Non-pigmented ciliary epithelial cell (primary cell): ENCODE measurements around the gene ADSS1.

ENCODE experiments used
- DNase-seq: peaks from one replicate; pipeline ENCODE4 v3.0.0-alpha.2; 2010; ENCODE audit warnings: low read depth

Gene ADSS1

DNA sequence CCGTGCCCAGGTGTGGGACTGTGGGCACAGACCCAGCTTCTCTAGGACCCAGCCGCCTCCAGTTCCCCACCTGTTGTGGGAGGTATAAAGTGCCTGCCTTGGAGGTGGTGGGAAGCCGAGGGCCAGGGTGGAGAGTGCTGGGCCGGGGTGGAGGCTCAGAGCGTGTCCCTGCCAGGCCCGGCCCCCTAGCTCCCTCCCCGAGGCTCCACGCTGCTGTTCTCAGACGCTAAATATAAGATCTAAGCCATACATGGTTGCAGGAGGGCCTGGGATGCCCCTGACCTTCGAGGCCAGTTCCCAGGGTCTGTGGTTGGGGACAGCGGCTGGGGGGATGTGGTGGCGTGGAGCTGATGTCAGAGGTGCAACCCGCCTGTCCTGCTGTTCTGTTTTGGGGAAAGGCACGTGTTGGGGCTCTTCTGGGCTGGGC lies 23.8 kb upstream of the ADSS1 start:
- DNase-seq, result no peak

DNA sequence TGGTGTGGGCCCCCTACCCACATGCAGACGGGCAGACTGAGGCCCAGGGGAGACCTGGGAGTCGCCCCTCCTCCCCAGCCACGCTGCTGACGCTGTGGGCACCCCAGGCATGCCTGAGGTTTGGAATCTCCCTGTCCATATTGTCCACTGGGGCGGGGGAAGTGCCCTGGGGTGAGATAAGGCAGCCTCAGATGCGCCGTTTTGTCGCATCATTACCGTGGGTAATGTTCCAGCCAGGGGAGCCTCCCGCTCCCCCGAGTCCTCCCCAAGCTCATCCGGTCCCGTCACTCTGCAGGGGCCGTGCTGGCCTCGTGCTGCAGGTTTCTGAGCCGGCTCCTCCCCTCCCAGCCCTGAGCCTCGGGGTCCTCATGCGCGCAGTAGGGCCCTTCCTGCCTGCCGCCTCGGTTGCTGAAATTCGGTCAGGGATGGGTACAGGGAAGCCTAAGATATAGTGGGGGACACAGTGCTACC lies 23.2 kb upstream of the ADSS1 start:
- DNase-seq, result no peak

DNA sequence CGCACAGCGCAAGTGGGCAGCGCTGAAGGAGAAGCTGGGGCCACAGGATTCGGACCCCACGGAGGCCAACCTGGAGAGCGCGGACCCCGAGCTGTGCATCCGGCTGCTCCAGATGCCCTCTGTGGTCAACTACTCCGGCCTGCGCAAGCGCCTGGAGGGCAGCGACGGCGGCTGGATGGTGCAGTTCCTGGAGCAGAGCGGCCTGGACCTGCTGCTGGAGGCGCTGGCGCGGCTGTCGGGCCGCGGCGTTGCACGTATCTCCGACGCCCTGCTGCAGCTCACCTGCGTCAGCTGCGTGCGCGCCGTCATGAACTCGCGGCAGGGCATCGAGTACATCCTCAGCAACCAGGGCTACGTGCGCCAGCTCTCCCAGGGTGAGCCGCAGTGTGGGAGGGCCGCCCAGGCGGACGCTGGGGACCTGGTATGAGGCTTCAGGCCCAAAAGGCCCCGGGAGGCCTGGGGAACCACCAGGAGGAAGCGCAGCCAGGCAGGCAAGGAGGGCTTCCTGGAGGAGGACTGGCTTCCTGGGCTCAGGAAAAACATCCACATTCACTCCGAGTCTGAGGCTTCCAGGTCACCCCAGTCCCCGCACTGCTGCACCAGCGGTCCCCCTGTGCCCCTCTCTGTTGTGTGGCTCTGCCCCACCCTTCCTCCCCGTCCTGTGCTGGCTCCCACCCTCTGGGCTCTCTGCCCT lies 22.5 kb upstream of the ADSS1 start:
- no peak for DNase-seq

DNA sequence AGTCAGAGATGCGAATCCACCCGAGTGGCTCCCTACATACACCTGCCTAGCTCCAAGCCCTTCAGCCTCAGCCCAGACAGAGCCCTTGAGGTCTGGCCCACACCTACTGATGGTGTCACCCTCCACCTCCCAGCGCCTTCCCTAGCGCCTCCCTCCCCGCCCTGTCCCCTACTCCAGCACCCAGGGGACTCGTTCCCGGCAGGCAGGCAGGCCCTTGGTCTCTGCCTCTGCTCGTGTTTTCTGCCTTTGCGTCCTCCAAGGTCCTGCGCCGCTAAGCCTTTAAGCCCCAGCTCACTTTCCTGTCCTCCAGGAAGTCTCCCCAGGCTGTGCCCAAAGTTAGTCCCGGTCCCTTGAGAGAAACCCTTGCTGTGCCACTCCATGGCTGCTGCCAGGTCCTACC lies 21.9 kb upstream of the ADSS1 start:
- no peak for DNase-seq

DNA sequence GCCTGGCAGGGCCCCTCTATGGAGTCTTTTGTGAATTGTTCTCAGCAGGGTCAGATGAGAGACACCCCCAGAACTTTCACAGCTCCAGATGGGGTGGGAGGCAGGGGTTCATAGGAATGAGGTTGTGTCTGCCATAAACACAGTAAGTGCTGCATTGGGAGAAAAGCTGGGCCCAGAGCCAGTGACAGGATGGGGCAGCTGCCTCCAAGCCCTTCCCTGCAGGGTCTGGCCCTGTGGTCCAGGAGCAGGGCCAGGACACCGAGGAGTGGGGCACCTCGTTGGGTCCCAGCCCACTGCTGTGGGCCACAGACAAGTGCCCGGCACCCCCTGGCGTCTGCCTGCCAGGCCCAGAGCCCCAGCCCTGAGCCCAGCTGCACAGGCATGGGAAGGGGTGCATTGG lies 21.4 kb upstream of the ADSS1 start:
- no peak for DNase-seq

DNA sequence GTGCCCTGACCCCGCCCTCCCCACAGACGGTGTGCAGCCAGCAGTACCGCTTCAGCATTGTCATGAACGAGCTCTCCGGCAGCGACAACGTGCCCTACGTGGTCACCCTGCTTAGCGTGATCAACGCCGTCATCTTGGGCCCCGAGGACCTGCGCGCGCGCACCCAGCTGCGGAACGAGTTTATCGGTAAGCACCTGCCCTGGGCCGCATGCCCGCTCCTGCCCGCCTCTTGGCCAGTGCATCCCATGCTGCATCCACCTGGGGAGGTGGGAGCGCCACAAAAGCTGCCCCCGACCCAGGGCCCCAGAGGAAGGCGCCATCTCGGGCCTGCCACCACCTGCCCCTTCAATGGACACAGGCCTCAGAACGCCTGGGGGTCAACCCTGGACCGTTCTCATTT lies 20.8 kb upstream of the ADSS1 start:
- no peak for DNase-seq

DNA sequence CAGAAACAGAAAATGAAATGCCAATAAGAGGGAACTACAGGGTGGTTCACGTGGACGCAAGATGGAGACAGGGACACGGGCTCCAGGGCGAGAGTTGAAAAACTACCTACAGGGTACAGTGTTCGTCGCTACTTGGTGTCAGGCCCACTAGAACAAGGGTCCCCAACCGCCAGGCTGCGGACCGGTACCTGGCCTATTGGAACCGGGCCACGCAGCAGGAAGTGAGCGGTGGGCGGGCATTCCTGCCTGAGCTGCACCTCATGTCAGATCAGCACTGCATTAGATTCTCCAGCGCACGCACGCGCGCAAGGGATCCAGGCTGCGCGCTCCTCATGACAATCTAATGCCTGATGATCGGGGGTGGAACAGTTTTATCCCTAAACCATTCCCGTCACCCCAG lies 19.8 kb upstream of the ADSS1 start:
- DNase-seq, result no peak

DNA sequence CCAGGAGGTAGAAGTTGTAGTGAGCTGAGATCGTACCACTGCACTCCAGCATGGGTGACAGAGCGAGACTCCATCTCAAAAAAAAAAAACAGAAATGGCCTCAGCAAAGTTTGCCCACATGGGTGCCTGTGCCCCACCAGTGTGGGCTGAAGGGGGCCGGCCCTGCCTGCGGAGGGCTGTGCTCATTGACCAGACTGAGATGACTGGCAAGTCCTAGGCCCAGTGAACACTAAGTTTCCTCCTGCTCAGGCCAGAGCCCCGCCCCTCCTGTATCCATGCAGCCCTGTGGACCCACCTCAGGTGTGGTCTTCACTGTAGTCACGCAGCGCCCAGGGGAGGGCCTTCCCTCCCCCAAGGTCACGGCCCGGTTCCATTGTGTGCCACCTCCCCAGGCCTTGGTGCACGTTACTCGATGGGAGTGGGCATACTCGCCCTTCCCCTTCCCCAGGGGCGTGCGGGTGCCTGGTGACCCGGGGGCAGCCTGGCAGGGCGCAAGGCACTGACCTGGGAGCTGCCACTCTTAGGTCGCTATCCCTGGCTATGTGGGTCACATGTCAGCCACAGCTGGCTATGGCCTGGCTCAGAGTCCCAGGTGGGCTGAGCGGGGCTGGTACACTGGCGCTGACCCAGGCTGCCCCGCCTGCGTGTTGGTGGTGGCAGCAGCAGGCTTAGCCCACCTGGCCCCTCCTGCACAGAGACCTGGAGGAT lies 18.5 kb upstream of the ADSS1 start:
- no peak for DNase-seq

DNA sequence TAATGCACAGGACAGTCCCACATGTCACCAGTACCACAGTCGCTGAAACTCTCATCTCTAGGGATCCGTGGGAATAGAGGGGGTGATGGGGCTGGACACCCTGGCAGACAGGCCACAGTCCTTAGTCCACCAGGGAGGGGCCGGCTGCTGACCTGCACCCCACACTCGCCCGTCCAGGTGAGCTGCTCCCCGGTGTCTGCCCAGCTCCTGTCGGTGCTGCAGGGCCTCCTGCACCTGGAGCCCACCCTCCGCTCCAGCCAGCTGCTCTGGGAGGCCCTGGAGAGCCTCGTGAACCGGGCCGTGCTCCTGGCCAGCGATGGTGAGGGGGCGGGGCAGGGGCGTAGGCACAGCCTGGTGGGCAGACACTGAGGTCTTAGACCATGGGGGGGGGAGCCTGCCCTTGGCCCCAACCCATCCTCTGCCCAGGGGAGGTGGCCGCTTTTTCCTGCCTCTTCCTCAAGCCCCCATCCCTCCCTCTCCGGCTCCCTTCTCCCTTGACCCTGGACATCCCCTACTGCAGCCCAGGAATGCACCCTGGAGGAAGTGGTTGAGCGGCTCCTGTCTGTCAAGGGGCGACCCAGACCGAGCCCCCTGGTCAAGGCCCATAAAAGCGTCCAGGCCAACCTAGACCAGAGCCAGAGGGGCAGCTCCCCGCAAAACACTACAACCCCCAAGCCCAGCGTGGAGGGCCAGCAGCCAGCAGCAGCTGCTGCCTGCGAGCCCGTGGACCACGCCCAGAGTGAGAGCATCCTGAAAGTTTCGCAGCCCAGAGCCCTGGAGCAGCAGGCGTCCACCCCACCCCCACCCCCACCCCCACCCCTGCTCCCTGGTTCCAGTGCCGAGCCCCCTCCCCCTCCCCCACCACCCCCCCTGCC lies 17.1 kb upstream of the ADSS1 start:
- DNase-seq, result no peak

DNA sequence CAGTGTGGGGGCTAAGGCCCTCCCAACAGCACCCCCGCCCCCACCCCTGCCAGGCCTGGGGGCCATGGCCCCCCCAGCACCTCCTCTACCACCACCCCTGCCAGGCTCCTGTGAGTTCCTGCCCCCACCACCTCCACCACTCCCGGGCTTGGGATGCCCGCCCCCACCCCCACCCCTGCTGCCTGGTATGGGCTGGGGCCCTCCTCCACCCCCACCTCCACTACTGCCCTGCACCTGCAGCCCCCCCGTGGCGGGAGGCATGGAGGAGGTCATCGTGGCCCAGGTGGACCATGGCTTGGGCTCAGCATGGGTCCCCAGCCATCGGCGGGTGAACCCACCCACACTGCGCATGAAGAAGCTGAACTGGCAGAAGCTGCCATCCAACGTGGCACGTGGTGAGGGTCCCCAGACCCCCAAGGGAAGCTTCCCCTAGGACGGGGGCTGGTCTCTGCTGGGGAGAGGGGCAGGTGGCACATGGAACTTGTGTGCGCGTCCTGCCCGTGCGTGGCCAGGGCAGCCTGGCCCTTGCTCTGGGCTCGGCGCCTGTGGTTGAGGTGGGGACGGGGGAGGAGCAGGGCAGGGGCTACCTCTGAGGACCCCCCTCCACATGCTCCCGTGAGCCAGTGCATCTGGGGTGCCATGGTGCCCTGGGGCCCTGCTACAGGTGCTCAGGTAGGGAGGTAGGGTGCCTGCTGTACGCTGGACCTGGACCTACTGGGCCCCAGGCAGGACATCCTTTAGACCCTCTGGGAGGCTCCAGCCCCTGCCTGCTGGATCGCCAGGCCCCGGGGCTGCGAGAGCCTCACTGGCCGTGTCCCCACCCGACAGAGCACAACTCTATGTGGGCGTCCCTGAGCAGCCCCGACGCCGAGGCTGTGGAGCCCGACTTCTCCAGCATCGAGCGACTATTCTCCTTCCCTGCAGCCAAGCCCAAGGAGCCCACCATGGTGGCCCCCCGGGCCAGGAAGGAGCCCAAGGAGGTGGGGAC lies 16.1 kb upstream of the ADSS1 start:
- DNase-seq, result no peak

DNA sequence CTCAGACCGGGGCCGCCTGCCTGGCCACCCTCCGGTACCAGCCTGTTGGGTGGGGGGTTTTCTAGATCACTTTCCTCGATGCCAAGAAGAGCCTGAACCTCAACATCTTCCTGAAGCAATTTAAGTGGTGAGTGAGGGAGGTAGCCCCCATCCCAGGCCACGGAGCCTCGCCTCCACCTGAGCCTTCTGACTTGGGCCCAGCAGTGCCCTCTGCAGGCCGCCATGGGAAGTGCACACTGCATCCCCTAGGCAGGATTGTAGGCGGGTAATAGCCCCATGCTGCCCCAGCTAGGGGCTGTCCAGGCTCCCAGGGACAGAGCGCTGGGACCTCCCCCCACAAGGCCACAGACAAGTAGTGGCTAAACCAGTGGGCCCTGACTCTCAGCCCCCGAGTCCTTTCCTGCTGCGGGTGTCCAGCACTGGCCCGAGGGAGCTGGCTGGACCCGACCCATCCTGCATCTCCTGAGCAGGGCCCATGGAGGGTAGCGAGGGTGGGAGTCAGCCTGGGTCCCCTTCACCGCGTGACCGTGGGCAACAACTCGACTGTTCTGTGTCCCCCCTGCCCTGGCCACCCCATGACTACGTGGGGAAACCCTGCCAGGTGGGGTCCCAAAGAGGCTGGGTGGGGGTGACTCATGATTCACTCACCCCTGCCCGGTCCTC lies 15.3 kb upstream of the ADSS1 start:
- DNase-seq, result no peak

DNA sequence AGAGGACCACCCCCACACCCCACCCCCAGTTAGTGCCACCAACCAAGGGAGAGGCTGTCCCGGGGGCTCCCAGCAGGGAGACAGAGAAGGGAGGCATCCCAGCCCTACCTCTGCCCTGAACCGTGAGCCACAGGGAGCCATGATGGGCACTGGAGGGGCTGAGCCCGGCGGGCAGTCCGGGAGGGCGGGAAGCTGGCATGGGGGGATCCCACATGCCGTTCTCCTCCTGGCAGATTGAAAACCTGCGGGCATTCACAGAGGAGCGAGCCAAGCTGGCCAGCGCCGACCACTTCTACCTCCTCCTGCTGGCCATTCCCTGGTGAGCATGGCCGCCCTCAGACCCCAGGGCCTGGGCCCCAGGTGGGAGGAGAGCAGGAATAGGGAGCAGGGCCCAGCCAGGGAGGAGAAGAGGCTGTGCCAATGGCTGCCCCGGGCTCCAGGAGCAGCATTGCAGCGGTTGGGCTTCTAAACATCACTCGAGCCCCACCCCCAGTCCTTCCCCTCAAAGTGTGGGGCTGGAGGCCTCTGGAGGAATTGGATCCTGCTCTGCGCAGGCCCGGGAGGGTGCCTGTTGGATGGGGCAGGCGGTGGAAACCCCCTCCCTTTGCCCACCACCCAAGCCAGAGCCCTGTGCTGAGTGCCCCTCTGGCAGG lies 14.5 kb upstream of the ADSS1 start:
- DNase-seq, result no peak

DNA sequence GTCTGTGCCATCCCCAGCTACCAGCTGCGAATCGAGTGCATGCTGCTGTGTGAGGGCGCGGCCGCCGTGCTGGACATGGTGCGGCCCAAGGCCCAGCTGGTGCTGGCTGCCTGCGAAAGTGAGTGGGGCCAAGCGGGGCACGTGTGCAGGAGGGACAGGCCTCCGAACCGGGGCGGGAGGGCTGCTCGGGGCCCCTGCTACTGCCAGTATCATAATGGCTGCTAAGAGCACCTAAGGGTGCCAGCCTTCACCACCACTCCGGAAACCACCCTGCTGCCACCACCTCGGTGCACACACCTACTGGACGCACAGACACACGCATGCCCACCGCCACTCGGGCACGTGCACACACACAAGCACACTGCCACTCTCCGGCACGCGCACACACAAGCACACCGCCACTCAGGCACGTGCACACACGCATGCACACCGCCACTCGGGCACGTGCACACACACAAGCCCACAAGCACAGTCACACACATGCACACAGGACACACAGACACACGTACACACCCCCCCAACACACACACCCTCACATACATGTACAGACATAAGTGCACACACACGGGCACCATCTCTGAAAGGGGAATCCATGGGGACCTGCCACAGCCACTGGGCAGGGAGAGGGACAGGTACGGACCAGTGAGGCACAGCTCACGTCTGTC lies 13.8 kb upstream of the ADSS1 start:
- DNase-seq, result no peak

DNA sequence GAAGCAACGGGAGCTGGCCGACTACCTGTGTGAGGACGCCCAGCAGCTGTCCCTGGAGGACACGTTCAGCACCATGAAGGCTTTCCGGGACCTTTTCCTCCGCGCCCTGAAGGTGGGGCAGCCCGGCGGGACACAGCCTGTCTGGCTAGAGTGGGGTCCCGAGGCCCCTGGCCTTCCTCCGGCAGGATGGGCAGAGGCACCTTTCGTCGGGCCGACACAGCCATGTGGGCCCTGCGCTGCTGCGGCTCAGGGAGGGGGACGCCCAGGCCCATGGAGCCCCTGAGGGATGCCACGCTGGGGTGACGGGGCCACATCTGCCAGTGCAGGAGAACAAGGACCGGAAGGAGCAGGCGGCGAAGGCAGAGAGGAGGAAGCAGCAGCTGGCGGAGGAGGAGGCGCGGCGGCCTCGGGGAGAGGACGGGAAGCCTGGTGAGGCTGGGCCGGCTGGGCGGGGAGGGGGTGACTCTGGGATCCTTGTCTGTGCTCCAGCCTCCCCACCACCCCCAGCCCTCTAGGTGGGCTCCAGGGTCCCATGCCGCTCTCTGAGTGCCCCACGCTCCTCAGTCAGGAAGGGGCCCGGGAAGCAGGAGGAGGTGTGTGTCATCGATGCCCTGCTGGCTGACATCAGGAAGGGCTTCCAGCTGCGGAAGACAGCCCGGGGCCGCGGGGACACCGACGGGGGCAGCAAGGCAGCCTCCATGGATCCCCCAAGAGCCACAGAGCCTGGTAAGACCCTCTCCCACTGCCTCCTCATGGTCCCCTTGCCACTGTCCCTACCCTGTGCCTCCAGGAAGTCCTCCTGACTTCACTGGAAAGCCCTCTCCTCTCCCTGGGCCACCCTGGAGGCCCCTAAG lies 10.9 kb upstream of the ADSS1 start:
- DNase-seq, result no peak

DNA sequence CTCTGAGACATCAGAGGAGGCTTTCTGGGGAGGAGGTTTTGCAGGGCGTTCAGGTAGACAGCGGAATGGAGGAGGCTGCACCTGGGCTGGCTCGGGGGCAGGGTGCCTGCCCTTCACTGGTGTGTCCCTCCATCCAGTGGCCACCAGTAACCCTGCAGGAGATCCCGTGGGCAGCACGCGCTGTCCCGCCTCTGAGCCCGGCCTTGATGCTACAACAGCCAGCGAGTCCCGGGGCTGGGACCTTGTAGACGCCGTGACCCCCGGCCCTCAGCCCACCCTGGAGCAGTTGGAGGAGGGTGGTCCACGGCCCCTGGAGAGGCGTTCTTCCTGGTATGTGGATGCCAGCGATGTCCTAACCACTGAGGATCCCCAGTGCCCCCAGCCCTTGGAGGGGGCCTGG lies 10.0 kb upstream of the ADSS1 start:
- DNase-seq, result no peak

DNA sequence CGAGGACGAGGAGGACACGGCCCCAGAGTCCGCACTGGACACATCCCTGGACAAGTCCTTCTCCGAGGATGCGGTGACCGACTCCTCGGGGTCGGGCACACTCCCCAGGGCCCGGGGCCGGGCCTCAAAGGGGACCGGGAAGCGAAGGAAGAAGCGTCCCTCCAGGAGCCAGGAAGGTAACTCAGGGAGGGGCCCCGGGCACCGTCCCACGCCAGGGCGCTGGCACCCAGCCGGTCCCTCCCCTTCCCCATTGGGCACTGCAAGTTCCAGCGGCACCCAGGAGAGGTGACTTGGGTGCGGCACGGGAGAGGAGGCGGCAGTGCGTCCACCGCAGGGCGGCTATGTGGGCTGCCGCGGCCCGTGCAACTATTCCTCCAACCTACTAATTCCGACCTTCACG lies 9.3 kb upstream of the ADSS1 start:
- no peak for DNase-seq

DNA sequence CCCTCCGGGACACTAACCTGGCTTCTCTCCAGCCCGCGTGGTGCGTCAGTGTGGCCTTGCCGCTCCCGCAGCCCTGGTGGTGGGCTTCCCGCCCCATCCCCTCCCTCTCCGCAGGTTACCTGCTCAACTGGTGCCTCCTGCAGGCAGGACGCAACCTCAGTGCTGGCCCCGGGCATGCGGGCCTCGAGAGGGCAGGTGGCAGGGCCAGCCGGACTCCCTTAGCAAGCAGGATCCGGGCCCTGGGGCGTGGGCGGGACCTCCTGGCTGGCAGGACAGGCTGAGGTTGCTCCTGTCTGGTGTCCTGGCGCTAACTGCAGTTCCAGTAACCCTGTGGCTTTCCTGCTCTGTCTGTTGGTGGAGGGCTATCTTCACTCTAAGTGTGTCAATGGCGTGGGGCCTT lies 8.6 kb upstream of the ADSS1 start:
- no peak for DNase-seq

DNA sequence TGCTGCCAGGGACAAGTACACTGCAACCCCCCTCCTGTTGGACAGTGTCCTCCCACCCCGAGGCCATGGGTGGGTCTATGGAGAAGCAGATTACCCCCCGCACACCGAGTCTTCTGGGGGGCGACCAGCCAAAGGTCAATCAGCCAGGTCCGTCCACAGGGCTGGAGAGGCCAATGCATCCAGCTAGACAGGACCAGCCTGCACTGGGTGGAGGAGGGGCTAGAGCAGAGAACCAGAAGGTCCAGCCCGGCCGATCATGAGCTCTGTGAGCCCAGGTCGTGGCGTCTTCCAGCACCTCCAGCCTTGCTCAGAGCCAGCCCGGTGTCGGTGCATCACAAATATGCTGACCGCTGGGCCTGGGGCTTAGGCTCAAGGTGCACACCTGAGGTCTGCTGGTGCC lies 8.2 kb upstream of the ADSS1 start:
- DNase-seq, result no peak

DNA sequence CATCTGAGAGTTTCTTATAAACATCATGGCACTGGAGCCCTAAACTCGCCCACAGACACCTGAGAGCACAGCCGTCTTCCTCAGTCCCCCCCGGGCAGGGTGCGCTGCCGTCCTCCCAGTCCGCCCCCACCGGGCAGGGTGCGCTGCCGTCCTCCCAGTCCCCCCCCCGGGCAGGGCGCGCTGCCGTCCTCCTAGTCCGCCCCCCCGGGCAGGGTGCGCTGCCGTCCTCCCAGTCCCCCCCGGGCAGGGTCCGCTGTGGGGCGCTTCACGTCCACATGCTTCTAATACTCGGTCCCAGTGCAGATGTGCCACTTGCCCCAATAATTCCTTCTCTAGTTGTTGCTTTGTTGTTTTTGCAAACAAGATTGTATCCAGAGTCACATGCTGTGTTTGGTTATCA lies 6.9 kb upstream of the ADSS1 start:
- no peak for DNase-seq
